IPS-15b (cell line): Measurements from ENCODE around the gene NAV2.

Experiments
- H3K27me3 ChIP-seq: one replicate; pipeline ENCODE4 v1.6.1; 2013; ENCODE audit warnings: low read length; ENCODE audit not compliant: control insufficient read depth, insufficient read depth
- H3K36me3 ChIP-seq: one replicate; pipeline ENCODE4 v1.6.1; 2013; ENCODE audit warnings: low read length; ENCODE audit not compliant: control insufficient read depth, insufficient read depth
- H3K4me1 ChIP-seq: one replicate; pipeline ENCODE4 v1.6.1; 2013; ENCODE audit warnings: mild to moderate bottlenecking, low read length; ENCODE audit not compliant: control insufficient read depth, insufficient read depth
- H3K4me3 ChIP-seq: one replicate; pipeline ENCODE4 v1.5.1; 2013; ENCODE audit warnings: low read depth, low read length
- H3K9ac ChIP-seq: one replicate; pipeline ENCODE4 v1.6.1; 2013; ENCODE audit warnings: low read depth, mild to moderate bottlenecking, low read length
- H3K9me3 ChIP-seq: one replicate; pipeline ENCODE4 v1.6.1; 2013; ENCODE audit warnings: mild to moderate bottlenecking, low read length; ENCODE audit not compliant: control insufficient read depth, insufficient read depth

NAV2 gene

DNA sequence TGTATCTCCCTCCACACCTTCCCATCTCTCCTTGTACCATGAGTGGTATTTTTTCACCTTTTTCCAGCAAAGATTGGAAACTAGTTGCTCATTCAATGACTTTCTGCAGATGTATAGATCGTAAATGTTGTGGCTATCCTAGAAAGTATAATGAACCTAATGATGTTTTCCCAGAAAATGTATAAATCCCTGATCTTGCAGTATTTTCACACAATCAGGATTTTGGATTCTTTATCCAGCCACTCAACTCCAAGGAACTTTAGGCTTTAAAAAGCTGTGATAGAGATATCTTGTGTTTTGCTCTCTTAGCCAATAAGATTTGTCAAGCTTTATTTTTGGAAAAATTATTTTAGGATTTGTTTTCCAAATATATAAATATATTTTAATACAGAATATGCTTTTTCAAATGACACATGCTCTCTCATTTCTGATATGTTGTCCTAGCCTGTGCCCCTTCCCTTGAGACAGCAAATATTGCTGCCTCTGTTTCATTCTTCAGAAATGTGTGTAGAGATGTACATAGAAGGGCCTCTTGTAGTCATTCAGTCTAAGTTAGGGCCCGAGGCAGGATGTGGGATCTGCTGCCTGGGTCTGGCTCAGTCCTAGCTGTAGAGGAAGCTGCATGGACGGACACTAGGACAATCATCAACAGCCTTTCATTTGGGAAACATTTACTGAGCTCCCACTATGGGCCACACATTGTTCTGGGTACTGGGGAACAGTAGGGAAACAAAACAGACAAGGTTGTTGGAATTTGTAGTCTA, 62.4 kb downstream of the NAV2 start:
- no peak overlapping the region for H3K9ac ChIP-seq
- H3K9me3 ChIP-seq = no peaks in the 10 kb centered on the region
- no peak overlapping the region for H3K4me3 ChIP-seq
- no peaks in the 10 kb centered on the region for H3K36me3 ChIP-seq
- H3K4me1 ChIP-seq = peaks cover 49% of the 10 kb centered on the region
- H3K27me3 ChIP-seq = peaks cover 2% of the 10 kb centered on the region

DNA sequence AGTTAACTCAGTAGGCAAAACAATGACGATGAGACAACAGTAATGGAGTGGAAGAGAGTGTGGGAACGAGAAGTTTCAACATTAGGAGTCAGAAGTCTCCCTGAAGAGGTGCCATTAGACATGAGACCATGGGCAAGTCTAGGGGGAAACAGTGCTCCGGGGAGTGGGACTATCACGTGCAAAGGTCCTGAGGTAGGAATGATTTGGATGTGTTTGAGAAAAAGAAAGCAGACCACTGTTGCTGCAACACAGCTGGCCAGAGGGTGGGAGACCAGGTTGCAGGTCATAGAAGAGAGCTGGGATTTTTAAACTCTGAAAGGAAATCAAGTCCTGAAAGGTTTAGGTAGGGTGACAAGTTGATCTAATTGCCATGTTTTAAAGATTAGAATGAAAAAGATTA, 63.0 kb downstream of the NAV2 start:
- Histone ChIP-seq H3K9me3 (no peaks in the 10 kb centered on the region), H3K36me3 (no peaks in the 10 kb centered on the region), H3K4me1 (peaks cover 51% of the 10 kb centered on the region), H3K9ac (no peak overlapping the region), H3K27me3 (peaks cover 2% of the 10 kb centered on the region), H3K4me3 (no peak overlapping the region)

DNA sequence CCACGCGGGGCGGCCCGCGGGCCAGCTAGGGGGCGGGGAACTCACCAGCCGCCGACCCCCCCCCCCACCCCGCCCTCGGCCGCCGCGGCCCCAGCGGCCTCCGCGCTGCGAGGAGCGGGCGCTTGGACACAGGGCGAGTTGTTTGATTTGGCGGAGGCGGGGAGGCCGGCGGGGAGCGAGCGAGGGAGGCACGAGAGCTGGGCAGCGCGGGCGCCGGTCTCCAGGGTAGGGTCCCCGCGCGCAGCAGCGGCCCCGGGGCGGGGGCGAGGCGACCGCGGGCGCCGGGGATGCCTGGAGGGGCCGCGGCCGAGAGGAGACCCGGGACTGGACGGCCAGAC, 64.4 kb downstream of the NAV2 start:
- Histone ChIP-seq H3K9ac (peak overlapping the region; percentile 79), H3K4me3 (peak overlapping the region; percentile 86)

DNA sequence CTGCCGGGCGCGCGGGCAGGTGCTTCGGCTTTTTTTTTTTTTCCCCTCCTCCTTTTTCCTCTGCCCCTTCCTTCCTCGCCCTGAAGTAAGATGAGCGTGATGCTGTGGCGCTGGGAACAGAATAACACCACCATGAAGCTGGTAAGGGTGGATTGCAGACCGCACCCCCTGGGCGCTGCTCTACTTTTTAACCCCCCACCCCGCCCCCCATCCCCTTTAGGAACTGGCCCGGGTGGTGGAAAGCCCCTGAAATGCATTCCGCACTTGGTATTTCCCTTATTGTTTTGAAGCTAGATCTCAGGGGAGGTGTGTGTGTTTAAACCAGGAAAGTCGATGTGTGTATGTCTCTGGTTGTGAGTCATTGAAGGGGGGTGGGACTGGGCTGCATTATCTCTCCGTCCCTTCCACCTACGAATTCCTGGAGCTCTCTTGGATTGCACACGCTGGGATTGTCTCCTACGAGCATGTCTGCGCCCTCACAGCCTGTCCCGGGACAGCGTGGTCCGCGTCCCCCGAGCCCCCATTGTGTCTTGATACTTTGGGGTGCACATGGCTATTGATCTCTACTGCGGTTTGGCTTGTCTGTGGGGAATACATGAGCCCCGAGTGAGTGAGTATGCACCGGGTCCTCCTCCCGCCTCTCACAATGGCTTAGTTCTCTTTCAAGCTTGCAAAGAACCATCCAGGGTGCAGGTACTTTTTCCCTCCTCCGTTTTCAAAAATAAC, 64.9 kb downstream of the NAV2 start:
- Histone ChIP-seq H3K36me3 (no peaks in the 10 kb centered on the region), H3K9ac (peak overlapping the region; percentile 79), H3K4me1 (peaks cover 44% of the 10 kb centered on the region), H3K9me3 (no peaks in the 10 kb centered on the region), H3K4me3 (peak overlapping the region; percentile 86), H3K27me3 (peaks cover 2% of the 10 kb centered on the region)

More for the DNA sequence above, 64.4 kb downstream of the NAV2 start:
- no peaks in the 10 kb centered on the region for H3K36me3 ChIP-seq
- H3K9me3 ChIP-seq = no peaks in the 10 kb centered on the region
- peaks cover 2% of the 10 kb centered on the region for H3K27me3 ChIP-seq
- H3K4me1 ChIP-seq = peaks cover 48% of the 10 kb centered on the region

DNA sequence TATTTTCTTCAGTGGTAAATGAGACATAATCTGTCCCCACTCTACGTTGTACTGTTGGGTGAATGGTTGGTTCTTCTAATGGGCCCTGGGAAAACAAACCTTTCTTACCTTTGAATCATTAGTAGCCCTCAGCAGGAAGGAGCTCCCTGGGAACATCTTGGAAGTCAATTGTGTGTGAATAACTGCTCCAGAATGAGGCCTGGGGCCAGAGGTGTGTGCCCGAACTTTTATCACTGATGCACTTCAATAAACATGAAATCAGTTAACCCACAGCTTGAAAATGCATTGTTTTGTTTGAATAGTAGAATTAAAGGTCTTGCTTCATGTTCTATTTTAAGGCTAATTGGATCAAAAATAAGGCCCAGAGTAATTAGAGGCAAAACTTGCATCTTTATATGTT, 67.1 kb downstream of the NAV2 start:
- peak overlapping the region; percentile 86 for H3K4me3 ChIP-seq
- no peaks in the 10 kb centered on the region for H3K9me3 ChIP-seq
- no peak overlapping the region for H3K9ac ChIP-seq
- H3K27me3 ChIP-seq = no peaks in the 10 kb centered on the region
- H3K4me1 ChIP-seq = peaks cover 35% of the 10 kb centered on the region
- no peaks in the 10 kb centered on the region for H3K36me3 ChIP-seq

DNA sequence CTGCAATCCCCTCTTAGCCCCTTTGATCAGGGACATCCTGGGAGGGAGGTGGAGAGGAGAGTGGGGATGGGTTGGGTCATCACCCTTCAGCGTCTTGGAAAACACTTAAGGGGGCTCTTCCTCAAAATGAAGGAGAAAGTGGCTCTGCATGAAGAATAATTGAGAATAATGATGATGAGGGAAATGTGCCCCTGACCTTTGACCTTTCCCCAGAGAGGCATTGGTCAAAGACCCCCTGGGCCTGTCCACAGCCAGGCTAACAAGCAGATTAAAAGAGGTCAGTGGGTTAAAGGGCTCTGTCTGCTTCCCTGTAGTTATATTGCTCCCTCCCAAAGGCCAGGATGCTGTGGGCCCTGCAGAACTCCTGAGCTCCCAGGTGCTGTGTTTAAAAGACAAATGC, 68.7 kb downstream of the NAV2 start:
- no peaks in the 10 kb centered on the region for H3K27me3 ChIP-seq
- H3K9ac ChIP-seq = no peak overlapping the region
- peaks cover 38% of the 10 kb centered on the region for H3K4me1 ChIP-seq
- no peak overlapping the region for H3K4me3 ChIP-seq
- no peaks in the 10 kb centered on the region for H3K36me3 ChIP-seq
- H3K9me3 ChIP-seq = no peaks in the 10 kb centered on the region

DNA sequence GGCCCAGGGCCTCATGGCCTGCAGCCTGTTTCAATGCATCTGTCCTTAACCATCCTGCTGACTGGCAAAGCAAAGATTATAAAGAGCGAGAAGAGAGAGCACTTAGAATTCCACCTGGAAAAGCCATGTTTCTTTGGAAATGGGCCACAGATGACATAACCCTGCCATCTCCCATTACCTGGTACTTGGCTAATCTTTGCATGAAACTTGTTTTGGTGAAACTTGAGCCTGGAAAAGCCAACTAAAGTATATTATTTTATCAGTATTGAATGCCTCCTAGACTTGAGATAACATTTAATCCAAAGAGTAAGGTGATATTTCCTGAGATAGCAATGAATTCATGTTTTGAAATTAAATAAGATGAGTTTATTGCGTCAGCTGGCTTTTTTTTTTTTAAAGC, 72.6 kb downstream of the NAV2 start:
- H3K9ac ChIP-seq = no peak overlapping the region
- no peaks in the 10 kb centered on the region for H3K9me3 ChIP-seq
- no peak overlapping the region for H3K4me3 ChIP-seq
- H3K27me3 ChIP-seq = no peaks in the 10 kb centered on the region
- peaks cover 18% of the 10 kb centered on the region for H3K4me1 ChIP-seq
- H3K36me3 ChIP-seq = no peaks in the 10 kb centered on the region

DNA sequence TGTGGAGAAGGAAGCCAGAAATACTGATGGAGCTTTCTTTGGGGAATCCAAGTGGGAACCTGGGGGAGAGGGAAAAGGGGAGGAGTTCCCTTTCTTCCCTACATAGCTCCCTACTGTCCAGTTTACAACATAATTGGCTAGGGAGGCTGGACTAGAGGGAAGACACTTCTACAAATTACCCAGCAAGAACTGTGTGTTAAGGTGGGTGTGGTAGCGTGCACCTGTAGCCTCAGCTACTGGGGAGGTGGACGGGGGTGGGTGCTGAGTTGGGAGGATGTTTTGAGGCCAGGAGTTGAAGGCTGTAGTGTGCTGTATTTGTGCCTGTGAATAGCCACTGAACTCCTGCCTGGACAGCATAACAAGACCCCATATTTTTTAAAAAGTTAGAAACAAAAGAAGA, 74.0 kb downstream of the NAV2 start:
- no peak overlapping the region for H3K9ac ChIP-seq
- peaks cover 14% of the 10 kb centered on the region for H3K4me1 ChIP-seq
- H3K36me3 ChIP-seq = no peaks in the 10 kb centered on the region
- no peaks in the 10 kb centered on the region for H3K27me3 ChIP-seq
- H3K9me3 ChIP-seq = no peaks in the 10 kb centered on the region
- H3K4me3 ChIP-seq = no peak overlapping the region

DNA sequence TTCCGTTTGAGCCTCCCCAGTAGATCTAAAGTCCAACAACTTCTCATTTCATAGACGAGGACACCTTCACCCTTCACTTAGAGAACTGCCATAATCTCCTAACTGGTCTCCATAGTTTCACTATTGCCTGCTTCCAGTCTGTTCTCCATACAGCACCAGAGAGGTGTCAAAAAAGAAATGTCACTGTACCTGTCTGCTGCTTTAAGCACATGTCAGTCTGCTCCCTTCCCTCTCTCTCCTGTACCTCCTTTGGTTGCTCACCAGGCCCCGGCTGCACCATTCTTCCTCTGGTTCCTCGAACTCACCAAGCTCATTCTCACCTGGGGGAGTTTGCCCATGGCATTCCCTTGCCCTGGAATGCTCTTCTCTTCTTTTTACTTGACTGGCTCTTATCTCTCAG, 75.8 kb downstream of the NAV2 start:
- H3K9me3 ChIP-seq = no peaks in the 10 kb centered on the region
- H3K27me3 ChIP-seq = no peaks in the 10 kb centered on the region
- peaks cover 17% of the 10 kb centered on the region for H3K4me1 ChIP-seq
- H3K4me3 ChIP-seq = no peak overlapping the region
- H3K36me3 ChIP-seq = no peaks in the 10 kb centered on the region
- H3K9ac ChIP-seq = no peak overlapping the region

DNA sequence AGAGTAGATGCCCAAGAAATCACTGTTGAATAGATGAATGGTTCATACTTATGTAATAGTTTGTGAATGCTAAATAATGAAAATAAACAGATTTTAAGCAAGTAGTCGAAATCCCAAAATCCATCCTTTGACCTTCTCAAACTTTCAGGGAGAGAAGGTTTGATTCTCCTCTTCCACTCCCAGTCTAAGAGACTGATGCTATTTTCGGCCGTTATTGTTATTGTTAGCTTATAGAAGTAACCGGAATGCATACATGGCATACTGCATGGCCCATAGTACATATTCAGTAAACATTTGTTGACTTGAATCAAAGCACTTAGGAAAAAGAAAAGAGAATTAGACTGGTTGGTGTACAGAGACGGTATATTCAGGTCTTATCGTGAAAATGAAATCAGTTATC, 76.6 kb downstream of the NAV2 start:
- H3K9me3 ChIP-seq = no peaks in the 10 kb centered on the region

DNA sequence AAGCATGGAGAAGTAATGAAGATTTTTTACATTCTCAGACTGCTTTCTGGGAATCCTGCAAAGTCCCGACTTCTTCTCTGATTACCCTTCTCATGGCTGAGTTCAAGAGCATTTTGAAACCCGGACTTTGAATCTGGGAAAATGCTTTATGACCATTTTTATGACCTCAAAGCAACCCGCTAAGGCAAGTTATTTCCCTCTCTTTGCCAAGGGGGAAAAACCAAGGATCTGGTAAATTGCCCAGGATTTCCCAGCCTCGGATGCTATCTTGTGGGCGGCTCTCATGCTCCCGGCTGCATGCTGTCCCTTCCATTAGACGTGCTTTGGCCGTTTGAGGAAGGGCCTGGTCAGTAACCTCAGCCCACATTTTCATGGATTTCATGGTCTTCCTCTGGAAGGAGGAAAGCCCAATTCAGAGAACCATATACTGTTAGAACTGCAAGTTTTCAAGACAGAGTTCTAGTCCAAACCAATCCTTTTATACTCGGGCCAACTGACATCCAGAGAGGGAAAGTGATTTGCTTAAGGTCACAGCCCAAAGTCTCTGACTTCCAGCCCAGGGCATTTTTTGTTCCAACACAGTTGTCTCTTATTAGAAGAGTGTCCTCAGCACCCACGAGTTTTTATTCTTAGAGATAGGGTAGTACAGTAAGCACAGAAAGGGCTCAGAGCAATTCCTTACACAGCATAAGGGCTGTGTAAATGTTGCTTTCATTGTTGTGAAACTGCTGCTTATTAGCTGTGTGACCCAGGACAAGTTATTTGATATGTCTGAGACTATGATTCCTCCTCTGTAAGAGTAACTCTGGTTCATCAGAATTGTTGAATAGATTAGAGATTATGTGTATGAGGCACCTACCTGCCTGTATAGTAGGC, 77.4 kb downstream of the NAV2 start:
- H3K36me3 ChIP-seq = no peaks in the 10 kb centered on the region
- H3K4me1 ChIP-seq = peaks cover 17% of the 10 kb centered on the region
- H3K9me3 ChIP-seq = no peaks in the 10 kb centered on the region
- H3K4me3 ChIP-seq = no peak overlapping the region
- H3K27me3 ChIP-seq = no peaks in the 10 kb centered on the region
- no peak overlapping the region for H3K9ac ChIP-seq

More for the DNA sequence above, 76.6 kb downstream of the NAV2 start:
- peaks cover 17% of the 10 kb centered on the region for H3K4me1 ChIP-seq
- no peak overlapping the region for H3K4me3 ChIP-seq
- H3K36me3 ChIP-seq = no peaks in the 10 kb centered on the region
- no peaks in the 10 kb centered on the region for H3K27me3 ChIP-seq
- H3K9ac ChIP-seq = no peak overlapping the region
